G401 (cell line): Measurements from ENCODE around the gene TIFAB. TPM values are rescaled to one million over a fixed set of nuclear protein-coding genes. Genes with fewer than 3 reads are reported as not detected.
A peak's percentile ranks its signal among the peaks of the same experiment; 100 is the strongest.

Experiments
- DNase-seq: peaks from one replicate; pipeline ENCODE4 v3.0.0-alpha.2; 2015; ENCODE audit warnings: low spot score
- in situ Hi-C: cut with HindIII; loops from 2 replicates; pipeline ENCODE4 v1.10.0; 2016; ENCODE audit warnings: low sequenced_read_pairs, mixed read lengths
- total RNA-seq: library from RNA; depleted of rRNA; stranded (reverse); fragments of >200 nt; shearing (Covaris generic); gene quantifications from 2 replicates; pipeline ENCODE4 v1.2.3, GENCODE V29; 2014

TIFAB gene
- total RNA-seq, 1 experiment from 2014 or later, result 0.31 TPM

- in situ Hi-C loops, result no loop called here
- no peak for DNase-seq
These were observed 31.1 kb upstream of the TIFAB start for GRCh38 chr5:135483254-135483653.

DNA sequence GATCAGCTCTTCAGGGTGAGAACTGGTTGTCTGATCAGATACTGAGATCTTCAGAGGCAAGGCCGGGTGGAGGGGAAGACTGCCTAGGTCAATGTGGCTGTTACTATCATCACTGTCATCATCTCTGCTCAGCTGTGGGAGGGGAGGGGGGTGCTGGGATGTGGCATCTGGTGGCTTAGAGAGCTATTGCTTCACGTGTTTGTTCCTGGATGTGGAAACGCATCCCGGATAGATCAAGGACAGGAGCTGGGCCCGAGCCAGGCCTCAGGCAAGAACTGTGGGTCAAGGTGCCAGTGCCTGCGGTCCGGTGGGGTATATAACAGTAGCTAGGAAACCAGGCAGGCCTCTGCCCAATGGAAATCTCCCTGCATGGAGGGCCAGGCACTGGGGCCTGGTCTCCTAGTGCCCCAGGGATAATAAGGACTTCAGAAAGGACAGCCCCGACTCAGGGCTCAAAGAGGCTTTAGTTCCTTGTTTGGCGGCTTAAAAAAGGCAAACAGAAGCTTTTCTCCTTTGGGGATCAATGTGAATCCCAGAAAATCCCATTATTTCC lies 30.3 kb upstream of the TIFAB start:
- in situ Hi-C loops, result no loop called here
- DNase-seq, result no peak

- DNase-seq, result no peak
- in situ Hi-C loops, result no loop called here
These were observed 29.8 kb upstream of the TIFAB start for GRCh38 chr5:135481909-135482311.

DNA sequence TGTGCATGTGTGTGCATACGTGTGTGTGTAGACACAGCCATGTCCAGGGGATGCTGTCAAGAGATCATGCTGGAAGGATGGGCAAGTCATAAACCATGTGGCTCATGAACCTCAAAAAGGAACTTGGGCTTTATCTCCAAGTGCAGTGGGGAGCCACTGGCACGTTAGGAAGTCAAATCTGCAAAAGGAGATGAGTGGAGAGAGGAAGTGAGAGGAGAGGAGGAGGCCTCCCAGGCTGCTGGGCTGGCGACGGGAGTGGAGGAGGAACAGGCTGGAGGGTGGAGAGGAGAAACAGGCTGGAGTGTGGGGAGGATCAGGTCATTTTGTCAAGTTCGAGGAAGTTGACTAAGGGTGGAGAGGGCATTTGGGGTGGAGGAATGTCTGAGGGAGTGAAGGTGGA lies 29.2 kb upstream of the TIFAB start:
- in situ Hi-C loops, result no loop called here
- no peak for DNase-seq

- in situ Hi-C loops, result no loop called here
- DNase-seq, result no peak
These were observed 28.4 kb upstream of the TIFAB start for GRCh38 chr5:135480511-135480910.

DNA sequence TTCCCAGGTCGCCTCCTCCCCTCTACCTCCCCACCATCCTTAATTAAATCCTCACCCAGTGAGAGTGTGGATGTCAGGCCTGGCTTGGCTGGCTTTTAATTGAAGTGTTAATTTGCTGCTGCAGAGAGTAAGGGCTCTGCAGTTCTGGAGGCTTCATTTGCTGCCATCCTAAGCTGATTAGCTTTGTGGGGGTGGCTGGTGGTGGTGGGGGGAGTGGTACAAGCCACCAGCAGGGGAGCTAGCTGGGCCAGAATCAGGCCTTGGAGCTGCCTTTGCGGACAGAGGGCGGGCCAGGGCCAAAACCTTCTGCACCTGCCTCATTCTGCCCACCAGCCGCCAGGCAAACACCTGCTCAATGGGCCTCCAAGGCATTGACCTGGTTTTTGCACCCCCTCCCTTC lies 26.8 kb upstream of the TIFAB start:
- no peak for DNase-seq
- in situ Hi-C loops, result no loop called here

GRCh38 chr5:135477613-135478066 lies 25.5 kb upstream of the TIFAB start:
- in situ Hi-C loops, result no loop called here
- DNase-seq, result no peak

DNA sequence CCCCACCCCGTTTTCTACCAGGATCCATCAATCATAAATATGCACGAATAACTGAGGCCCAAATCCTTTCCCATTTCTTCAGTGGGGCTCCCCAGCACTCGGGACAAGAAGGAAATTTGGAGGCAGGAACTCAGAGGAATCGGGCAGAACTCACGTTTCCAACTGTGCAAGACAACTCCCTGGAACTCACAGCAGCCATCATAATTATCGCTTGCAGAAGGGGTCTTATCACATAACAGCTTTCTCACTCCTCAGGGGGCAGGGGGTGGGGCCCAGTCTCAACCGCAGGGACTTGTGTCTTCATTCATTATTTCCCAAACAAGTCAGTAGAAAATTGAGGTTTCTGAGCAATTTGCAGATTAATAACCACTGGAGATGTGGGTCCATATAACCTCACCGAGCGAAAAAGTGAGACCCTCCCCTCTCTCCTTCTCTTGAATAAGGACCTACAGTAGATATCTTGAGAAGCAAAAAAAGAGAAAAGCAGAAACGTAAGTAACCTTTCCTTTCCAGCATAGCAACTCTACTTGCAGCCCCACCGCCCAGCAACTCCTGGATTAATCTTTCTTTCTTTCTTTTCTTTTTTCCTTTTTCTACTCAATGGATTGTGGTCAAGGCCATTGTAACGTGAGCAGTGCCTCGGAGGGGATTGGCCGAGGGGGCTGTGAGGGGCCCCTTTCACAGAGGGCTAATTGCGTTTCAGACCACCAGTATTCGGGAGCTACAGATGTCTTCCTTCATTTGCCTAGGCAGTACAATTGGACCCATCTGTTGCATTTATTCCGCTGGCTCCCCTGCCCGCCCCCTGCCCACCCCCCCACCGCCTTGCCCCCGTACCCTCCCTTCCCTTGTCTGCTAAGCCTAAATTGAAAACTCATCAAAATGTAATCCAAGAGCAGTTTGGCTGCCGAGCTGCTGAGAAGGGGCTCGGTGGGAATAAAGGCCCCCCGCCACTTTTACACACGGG lies 24.7 kb upstream of the TIFAB start:
- no peak for DNase-seq
- in situ Hi-C loops, result no loop called here

DNA sequence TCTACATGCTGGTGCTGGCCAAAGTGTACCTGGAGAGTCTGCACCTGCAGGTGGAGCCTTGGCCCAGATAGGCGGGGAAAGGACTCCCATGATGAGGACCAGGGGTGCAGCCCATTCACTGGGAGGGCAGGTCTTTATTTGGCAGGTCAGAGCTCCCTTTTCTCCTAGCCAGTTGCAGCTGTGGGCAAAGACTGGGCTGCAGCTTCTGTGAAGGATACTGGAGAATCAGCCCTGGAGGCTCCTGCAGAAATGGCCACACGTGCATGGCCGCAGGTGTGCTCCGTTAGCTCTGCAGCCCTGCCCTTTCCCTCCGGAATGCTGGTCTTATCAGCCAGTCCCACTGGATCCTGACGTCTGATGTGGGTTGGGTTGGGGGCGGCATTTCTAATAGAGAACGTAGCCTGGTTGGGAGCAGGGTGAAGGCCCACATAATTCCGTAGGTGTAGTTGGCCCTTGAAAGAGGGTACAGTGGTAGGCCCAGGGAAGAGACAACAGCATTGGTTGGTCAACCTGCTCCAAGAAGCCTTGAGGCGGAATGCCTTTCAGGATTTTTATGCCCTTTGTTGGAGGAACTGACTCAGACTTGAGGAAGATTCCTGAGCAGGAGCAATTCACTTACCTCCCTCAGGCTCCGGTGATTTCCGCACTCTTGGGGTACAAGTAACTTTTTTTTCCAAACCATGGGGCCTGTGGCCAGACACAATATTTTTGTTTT lies 22.0 kb upstream of the TIFAB start:
- no peak for DNase-seq
- in situ Hi-C loops, result loop anchor here (25.0 kb wide), 1 partner anchor 263 kb away; no protein-coding TSS in a partner anchor

DNA sequence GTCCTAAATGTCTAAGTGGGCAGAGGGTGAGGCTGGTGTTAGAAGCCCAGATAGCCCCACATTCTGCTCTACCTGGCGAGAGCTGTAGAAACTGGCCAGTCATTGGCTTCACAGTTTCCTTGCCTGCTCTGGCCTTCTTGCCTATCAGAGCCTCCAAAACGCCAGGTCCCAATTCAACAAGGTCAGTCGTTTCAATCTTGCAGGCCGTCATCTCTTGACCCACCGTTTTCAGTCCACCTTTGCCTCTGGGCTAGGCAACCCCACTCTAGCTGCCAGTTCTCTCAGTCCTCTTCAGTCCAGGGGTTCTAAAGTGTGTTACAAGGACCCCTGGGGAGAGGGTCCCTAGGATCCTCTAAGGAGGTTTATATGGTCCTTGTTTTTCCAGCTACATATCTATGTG lies 20.0 kb upstream of the TIFAB start:
- DNase-seq, result no peak
- in situ Hi-C loops, result loop anchor here (25.0 kb wide), 1 partner anchor 265 kb away; no protein-coding TSS in a partner anchor

DNA sequence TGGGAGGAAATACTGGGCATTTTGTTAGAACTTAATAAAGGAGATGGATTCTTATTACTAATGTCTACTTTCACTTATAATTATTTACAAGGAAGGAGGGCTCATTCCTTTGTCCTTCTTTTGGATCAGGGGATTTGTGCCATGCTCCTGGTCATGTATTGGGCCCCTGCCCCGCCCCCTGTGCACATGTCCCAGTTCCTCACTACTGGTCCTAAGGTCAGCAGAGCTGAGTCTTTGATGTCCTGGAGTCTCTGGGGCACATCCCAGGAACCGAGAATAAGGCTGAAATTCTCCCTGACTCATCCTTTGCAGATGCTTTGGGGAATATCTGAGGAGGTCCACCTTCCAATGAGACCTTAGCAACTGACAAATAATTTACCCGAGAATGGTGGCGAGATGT lies 19.6 kb upstream of the TIFAB start:
- no peak for DNase-seq
- in situ Hi-C loops, result loop anchor here (25.0 kb wide), 1 partner anchor 266 kb away; no protein-coding TSS in a partner anchor

DNA sequence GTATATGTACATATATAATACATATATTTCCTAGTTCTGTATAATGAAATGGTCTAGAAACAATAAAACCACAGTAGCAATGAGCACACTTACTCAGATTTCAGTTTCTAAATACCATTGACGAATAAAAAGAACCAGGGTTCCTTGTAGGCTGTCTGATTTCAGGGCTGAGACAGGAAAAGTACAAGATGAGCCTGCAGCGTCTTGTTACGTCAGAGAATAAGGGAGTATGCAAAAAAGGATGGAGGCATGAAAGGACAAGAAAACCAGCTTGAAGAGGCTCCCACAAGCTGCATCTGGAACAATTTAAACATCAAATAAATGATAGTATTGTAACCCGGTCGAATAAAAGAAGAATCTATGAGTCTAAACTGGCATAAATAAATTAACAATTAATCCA lies 17.8 kb upstream of the TIFAB start:
- in situ Hi-C loops, result loop anchor here (25.0 kb wide), 1 partner anchor 267 kb away; no protein-coding TSS in a partner anchor
- DNase-seq, result no peak

- DNase-seq, result no peak
- in situ Hi-C loops, result loop anchor here (25.0 kb wide), 1 partner anchor 269 kb away; no protein-coding TSS in a partner anchor
These were observed 16.4 kb upstream of the TIFAB start for GRCh38 chr5:135468541-135468940.

- in situ Hi-C loops, result loop anchor here (25.0 kb wide), 1 partner anchor 269 kb away; no protein-coding TSS in a partner anchor
- no peak for DNase-seq
These were observed 15.8 kb upstream of the TIFAB start for GRCh38 chr5:135467871-135468485.

- in situ Hi-C loops, result loop anchor here (25.0 kb wide), 1 partner anchor 270 kb away; no protein-coding TSS in a partner anchor
- no peak for DNase-seq
These were observed 15.0 kb upstream of the TIFAB start for GRCh38 chr5:135467051-135467625.

DNA sequence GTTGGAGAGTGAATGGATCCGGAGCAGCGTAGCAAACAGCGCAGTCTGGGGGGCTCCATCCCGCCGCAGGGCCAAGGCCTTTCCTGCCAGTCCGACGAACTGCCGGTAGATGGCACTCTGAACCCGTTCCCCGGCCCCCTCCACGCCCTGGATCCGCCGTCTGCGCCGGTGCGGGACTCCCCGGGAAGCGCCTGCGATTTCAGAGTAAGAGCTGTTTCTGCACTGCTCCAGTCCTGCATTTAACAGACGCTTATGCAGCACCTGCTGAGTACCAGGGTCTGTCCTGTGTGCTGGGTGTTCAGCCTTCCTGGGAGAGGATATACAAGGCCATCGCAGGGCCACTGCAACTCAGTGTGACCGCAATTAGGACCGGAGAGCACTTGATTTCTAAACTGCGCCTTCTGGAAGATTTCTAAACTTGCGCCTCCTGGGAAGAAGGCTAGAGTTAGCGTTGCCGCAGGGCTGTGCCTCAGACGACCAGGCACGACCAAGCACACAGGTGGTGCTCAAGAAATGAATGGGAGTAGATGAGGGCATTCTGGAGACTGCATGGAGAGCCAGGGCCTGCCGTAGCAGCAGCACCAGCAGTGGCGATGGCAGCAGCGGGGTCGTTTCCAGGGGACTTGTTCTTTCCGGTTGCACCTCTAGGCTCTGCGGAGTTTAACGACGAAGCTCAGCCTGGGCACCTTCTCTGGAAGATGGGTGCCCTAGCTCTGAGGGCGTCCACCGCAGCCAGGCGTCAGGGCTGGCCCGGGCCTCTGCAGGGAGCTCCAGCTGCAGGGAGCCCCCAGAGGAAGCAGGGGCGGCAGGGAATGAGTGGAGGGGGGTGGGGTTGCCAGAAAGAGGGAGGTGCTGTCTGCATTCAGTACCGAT lies 14.3 kb upstream of the TIFAB start:
- DNase-seq, result peak; percentile 80
- in situ Hi-C loops, result loop anchor here (25.0 kb wide), 1 partner anchor 271 kb away; no protein-coding TSS in a partner anchor

DNA sequence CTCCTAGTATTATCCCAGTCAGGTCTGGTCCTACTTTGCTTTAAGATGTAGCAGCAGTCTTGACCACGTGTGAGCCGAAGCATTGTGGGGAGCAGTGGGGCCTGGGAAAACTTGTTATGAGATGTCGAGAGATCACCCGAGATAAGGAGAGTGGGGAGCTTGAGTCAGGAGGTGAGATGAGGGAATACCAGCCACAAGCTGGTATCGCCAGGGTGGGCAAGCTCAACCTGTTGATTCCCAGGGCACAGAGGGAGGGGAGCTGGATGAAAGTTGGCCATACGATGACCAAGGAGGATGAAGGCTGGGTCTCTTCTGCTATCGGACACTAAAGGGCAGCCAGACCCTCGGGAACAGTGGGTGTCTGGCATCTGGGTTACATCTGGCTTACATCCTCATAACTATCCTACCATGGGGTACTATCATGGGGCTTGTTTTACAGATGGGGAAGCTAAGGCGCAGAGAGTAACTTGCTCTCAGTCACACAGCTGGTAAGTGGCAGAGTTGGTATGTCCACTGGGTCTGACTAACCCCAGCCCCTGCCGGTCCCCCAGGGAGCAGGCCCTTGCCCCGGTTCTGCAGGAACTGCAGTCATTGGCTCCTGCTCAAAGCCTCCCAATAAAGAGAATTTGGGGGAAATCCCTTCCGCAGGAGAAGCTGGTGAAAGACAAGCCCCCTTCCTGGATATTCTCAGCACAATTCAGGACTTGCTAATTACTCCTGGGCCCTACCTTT lies 13.4 kb upstream of the TIFAB start:
- no peak for DNase-seq
- in situ Hi-C loops, result loop anchor here (25.0 kb wide), 1 partner anchor 272 kb away; no protein-coding TSS in a partner anchor
